SU-DHL-6 (cell line): Measurements from ENCODE around the gene DNER.

Experiments used
- H2AFZ ChIP-seq: fragments of 200-600 bp; sonication (generic); 2 replicates; pipeline ENCODE4 v1.6.1; 2014; ENCODE audit warnings: low read depth, mild to moderate bottlenecking, moderate library complexity, mixed read lengths, antibody characterized with exemption, low read length; ENCODE audit not compliant: severe bottlenecking
- H3F3A ChIP-seq: fragments of 200-600 bp; shearing (Covaris generic); 2 replicates; pipeline ENCODE4 v1.6.0; 2016; ENCODE audit warnings: antibody characterized with exemption, mild to moderate bottlenecking; ENCODE audit not compliant: insufficient read depth
- H3K27ac ChIP-seq: fragments of 200-600 bp; sonication (generic); 2 replicates; pipeline ENCODE4 v1.5.1; 2016; ENCODE audit warnings: low read depth, mild to moderate bottlenecking, low read length, moderate library complexity, mixed read lengths
- H3K27me3 ChIP-seq: fragments of 200-600 bp; sonication (generic), shearing (Covaris generic); 2 replicates; pipeline ENCODE4 v1.6.0; 2014; ENCODE audit warnings: mild to moderate bottlenecking, low read length
- H3K36me3 ChIP-seq: fragments of 200-600 bp; sonication (generic); 2 replicates; pipeline ENCODE4 v1.6.1; 2014; ENCODE audit warnings: mild to moderate bottlenecking, low read length, mixed read lengths
- H3K4me2 ChIP-seq: fragments of 300-600, 200-600 bp; shearing (Covaris generic), sonication (generic); 2 replicates; pipeline ENCODE4 v1.6.0; 2014; ENCODE audit warnings: low read length, low read depth, mild to moderate bottlenecking; ENCODE audit not compliant: poor library complexity, severe bottlenecking
- H3K4me3 ChIP-seq: fragments of 200-600 bp; sonication (generic); 2 replicates; pipeline ENCODE4 v1.5.1; 2014; ENCODE audit warnings: antibody characterized with exemption, low read length, mild to moderate bottlenecking, mixed read lengths; ENCODE audit not compliant: insufficient read depth, poor library complexity, severe bottlenecking
- H3K79me2 ChIP-seq: fragments of 200-600 bp; sonication (generic); 2 replicates; pipeline ENCODE4 v1.6.1; 2014; ENCODE audit warnings: mild to moderate bottlenecking, low read length, moderate library complexity; ENCODE audit not compliant: insufficient read depth
- H3K9ac ChIP-seq: fragments of 200-600 bp; sonication (generic); 2 replicates; pipeline ENCODE4 v1.7.0; 2014; ENCODE audit warnings: mild to moderate bottlenecking, low read length
- H3K9me2 ChIP-seq: fragments of 200-600 bp; sonication (generic); replicated peaks from 2 replicates; pipeline ENCODE4 v1.6.1; 2014; ENCODE audit warnings: low read length; ENCODE audit not compliant: insufficient read depth
- H3K9me3 ChIP-seq: fragments of 200-600 bp; sonication (generic); 2 replicates; pipeline ENCODE4 v1.6.1; 2014; ENCODE audit warnings: low read length, mixed read lengths; ENCODE audit not compliant: insufficient read depth
- H4K20me1 ChIP-seq: fragments of 200-600 bp; sonication (generic); 2 replicates; pipeline ENCODE4 v1.6.1; 2014; ENCODE audit warnings: low read depth, mild to moderate bottlenecking, antibody characterized with exemption, low read length, moderate library complexity, mixed read lengths
- EZH2phosphoT487 ChIP-seq: fragments of 200-600 bp; sonication (generic), shearing (Covaris generic); conservative IDR thresholded peaks from 2 replicates; pipeline ENCODE4 v1.6.1; 2018; ENCODE audit warnings: mild to moderate bottlenecking, antibody characterized with exemption, low read length, moderate library complexity, mixed read lengths
- TF ChIP-seq, protein P1 (sequence below): fragments of 200-600 bp; sonication (generic); IDR thresholded peaks from one replicate; pipeline ENCODE4 v1.5.1; 2017; ENCODE audit warnings: antibody characterized with exemption, mild to moderate bottlenecking, low read length, moderate library complexity; ENCODE audit not compliant: insufficient read depth, poor library complexity, severe bottlenecking

DNER gene

DNA sequence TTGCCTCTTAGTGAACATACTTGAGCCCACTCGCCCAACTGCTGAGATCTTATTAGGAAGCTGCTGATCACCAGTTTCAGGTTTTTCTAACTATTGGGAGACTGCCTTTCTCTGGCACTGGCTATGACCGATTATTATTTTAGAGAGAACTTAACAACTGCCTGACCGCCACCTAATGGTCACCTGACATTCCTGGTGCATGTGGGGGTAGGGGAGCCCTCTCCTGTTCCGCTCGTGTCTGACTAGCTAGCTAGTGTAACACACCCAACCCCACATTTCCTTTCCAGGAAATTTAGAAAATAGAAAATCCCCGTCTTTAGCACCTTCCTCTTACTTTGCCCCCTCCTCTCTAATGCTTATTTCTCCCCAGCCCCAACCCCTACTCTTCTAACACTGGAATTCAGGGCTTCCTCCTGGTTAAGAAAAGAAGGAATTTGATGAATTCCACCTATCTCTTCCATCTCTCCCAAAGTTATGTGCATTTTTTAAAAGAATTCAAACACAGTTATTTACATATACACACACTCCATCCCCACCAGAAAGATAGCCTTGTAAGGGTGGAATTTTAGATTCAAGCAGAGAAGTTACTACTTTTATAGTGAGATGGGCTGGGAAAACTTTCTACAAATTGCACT is 19.4 kb upstream of the DNER start:
- no peak overlapping the region for H3K27ac ChIP-seq
- H3K36me3 ChIP-seq: no peaks in the 10 kb centered on the region
- no peaks in the 10 kb centered on the region for H3K9me2 ChIP-seq
- TF ChIP-seq, protein P1, sequence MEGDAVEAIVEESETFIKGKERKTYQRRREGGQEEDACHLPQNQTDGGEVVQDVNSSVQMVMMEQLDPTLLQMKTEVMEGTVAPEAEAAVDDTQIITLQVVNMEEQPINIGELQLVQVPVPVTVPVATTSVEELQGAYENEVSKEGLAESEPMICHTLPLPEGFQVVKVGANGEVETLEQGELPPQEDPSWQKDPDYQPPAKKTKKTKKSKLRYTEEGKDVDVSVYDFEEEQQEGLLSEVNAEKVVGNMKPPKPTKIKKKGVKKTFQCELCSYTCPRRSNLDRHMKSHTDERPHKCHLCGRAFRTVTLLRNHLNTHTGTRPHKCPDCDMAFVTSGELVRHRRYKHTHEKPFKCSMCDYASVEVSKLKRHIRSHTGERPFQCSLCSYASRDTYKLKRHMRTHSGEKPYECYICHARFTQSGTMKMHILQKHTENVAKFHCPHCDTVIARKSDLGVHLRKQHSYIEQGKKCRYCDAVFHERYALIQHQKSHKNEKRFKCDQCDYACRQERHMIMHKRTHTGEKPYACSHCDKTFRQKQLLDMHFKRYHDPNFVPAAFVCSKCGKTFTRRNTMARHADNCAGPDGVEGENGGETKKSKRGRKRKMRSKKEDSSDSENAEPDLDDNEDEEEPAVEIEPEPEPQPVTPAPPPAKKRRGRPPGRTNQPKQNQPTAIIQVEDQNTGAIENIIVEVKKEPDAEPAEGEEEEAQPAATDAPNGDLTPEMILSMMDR: no peak
- TF ChIP-seq EZH2phosphoT487: no peak
- no peak overlapping the region for H3K9ac ChIP-seq
- no peaks in the 10 kb centered on the region for H3F3A ChIP-seq
- H3K79me2 ChIP-seq: no peaks in the 10 kb centered on the region
- no peaks in the 10 kb centered on the region for H4K20me1 ChIP-seq
- H3K27me3 ChIP-seq: no peaks in the 10 kb centered on the region
- H2AFZ ChIP-seq: no peak overlapping the region
- H3K4me2 ChIP-seq: no peak overlapping the region
- no peak overlapping the region for H3K4me3 ChIP-seq
- H3K9me3 ChIP-seq: peaks cover 13% of the 10 kb centered on the region; the same call in 1 of the 2 replicates

DNA sequence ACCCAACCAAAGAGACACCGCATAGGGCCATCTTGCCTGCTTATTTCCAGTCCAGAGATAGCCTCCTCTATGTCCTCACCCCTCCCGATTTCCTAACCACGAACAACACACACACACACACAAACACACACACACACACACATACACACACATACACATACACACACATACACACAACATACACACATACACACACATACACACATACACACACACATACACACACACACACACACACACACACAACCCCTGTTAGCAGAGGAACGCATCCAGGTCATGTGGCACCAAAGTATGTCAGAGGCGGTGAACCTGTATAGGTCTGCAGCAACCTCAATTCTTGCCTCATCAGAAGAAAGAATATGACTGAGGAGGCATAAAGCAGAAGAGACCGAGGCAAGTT is 18.5 kb upstream of the DNER start:
- Histone ChIP-seq H3K9me3 (peaks cover 8% of the 10 kb centered on the region; the same call in 1 of the 2 replicates), H3F3A (no peaks in the 10 kb centered on the region), H3K27me3 (no peaks in the 10 kb centered on the region), H3K27ac (no peak overlapping the region), H2AFZ (no peak overlapping the region), H3K4me2 (no peak overlapping the region), H3K36me3 (no peaks in the 10 kb centered on the region), H4K20me1 (no peaks in the 10 kb centered on the region), H3K79me2 (no peaks in the 10 kb centered on the region), H3K9me2 (no peaks in the 10 kb centered on the region), H3K4me3 (no peak overlapping the region), H3K9ac (no peak overlapping the region)
- no peak for TF ChIP-seq EZH2phosphoT487
- TF ChIP-seq, protein P1: no peak

DNA sequence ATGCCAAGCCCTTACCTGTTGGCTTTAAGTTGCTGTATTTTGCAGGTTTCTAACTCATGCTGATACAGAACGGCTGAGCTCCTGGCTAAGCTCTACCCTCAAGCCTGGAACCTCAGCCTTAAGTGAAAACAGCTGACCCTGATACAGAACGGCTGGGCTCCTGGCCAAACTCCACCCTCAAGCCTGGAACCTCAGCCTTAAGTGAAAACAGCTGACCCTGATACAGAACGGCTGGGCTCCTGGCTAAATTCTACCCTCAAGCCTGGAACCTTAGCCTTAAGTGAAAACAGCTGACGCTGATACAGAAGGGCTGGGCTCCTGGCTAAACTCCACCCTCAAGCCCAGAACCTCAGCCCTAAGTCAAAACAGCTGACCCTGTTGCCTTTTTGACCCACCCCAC is 17.6 kb upstream of the DNER start:
- no peak for TF ChIP-seq EZH2phosphoT487
- TF ChIP-seq, protein P1: no peak
- Histone ChIP-seq H3K27me3 (no peaks in the 10 kb centered on the region), H3K4me2 (no peak overlapping the region), H3F3A (no peaks in the 10 kb centered on the region), H4K20me1 (no peaks in the 10 kb centered on the region), H3K4me3 (no peak overlapping the region), H3K9me3 (no peaks in the 10 kb centered on the region), H3K36me3 (no peaks in the 10 kb centered on the region), H3K27ac (no peak overlapping the region), H3K9ac (no peak overlapping the region), H2AFZ (no peak overlapping the region), H3K79me2 (no peaks in the 10 kb centered on the region), H3K9me2 (no peaks in the 10 kb centered on the region)
